Smooth muscle cell (in vitro differentiated cells): Measurements from ENCODE around the gene MUC5B. TPM values are rescaled to one million over a fixed set of nuclear protein-coding genes. Genes with fewer than 3 reads are reported as not detected.

Source experiments
- DNase-seq: peaks from one replicate; lab custom pipeline; 2025; ENCODE audit not compliant: unreplicated experiment; lab: John Stamatoyannopoulos, UW
- H2AFZ ChIP-seq: fragments of 200-600 bp; sonication (generic); 2 replicates; pipeline ENCODE4 v1.6.0; 2016; ENCODE audit warnings: antibody characterized with exemption, low read depth, mild to moderate bottlenecking
- H3F3A ChIP-seq: fragments of 200-600 bp; sonication (generic); 2 replicates; pipeline ENCODE4 v1.6.0; 2017; ENCODE audit warnings: antibody characterized with exemption, low read depth
- H3K27ac ChIP-seq: fragments of 200-600 bp; sonication (generic); 2 replicates; pipeline ENCODE4 v1.5.1; 2016; ENCODE audit warnings: low read depth, mild to moderate bottlenecking
- H3K27me3 ChIP-seq: fragments of 200-600 bp; sonication (generic); 2 replicates; pipeline ENCODE4 v1.6.1; 2016; ENCODE audit warnings: low read depth, mild to moderate bottlenecking
- H3K36me3 ChIP-seq: fragments of 200-600 bp; sonication (generic); 2 replicates; pipeline ENCODE4 v1.5.1; 2016; ENCODE audit warnings: low read depth
- H3K4me1 ChIP-seq: fragments of 200-600 bp; sonication (generic); 2 replicates; pipeline ENCODE4 v1.5.1; 2016; ENCODE audit warnings: low read depth
- H3K4me2 ChIP-seq: fragments of 200-600 bp; sonication (generic); 2 replicates; pipeline ENCODE4 v1.6.0; 2016; ENCODE audit warnings: mild to moderate bottlenecking
- H3K4me3 ChIP-seq: fragments of 200-600 bp; sonication (generic); 2 replicates; pipeline ENCODE4 v1.5.1; 2016; ENCODE audit warnings: mild to moderate bottlenecking
- H3K79me2 ChIP-seq: fragments of 200-600 bp; sonication (generic); 2 replicates; pipeline ENCODE4 v1.6.0; 2016; ENCODE audit warnings: low read depth, mild to moderate bottlenecking
- H3K9ac ChIP-seq: fragments of 200-600 bp; sonication (generic); 2 replicates; pipeline ENCODE4 v1.6.0; 2016; ENCODE audit warnings: low read depth
- H3K9me3 ChIP-seq: fragments of 200-600 bp; sonication (generic); replicated peaks from 2 replicates; pipeline ENCODE4 v1.5.1; 2016; ENCODE audit warnings: low read depth
- H4K20me1 ChIP-seq: fragments of 200-600 bp; sonication (generic); 2 replicates; pipeline ENCODE4 v1.6.0; 2016; ENCODE audit warnings: low read depth
- CTCF ChIP-seq: fragments of 200-600 bp; sonication (generic); IDR thresholded peaks from 2 replicates; pipeline ENCODE4 v1.5.1; 2017; ENCODE audit warnings: borderline replicate concordance, mild to moderate bottlenecking, antibody characterized with exemption; ENCODE audit not compliant: insufficient read depth, poor library complexity, severe bottlenecking
- WGBS: methylation state at CpG from one replicate; pipeline ENCODE4 v1.1.7; 2016; ENCODE audit warnings: low lambda C conversion rate; 5-methylcytosine and 5-hydroxymethylcytosine counted together
- polyA plus RNA-seq: library from polyadenylated mRNA; unstranded; fragments of >200 nt; fragmentation: Nextera tagmentation; extraction: Ambion mirVana; gene quantifications from 2 replicates; pipeline ENCODE4 v1.2.1, GENCODE V29; 2016
- total RNA-seq: library from RNA; depleted of rRNA; stranded (reverse); fragments of >200 nt; gene quantifications from 2 replicates; pipeline ENCODE4 v1.2.3, GENCODE V29; 2014

The MUC5B gene
- total and polyA plus RNA-seq, 2 experiments from 2014 or later: not detected

- Histone ChIP-seq H3K27me3 (no peaks in the 10 kb centered on the region), H3K4me2 (no peak overlapping the region), H3K4me1 (no peaks in the 10 kb centered on the region), H4K20me1 (peaks cover 72% of the 10 kb centered on the region), H3K9me3 (no peaks in the 10 kb centered on the region), H3K4me3 (no peak overlapping the region), H3K9ac (no peak overlapping the region), H3K27ac (no peak overlapping the region), H2AFZ (no peak overlapping the region), H3K36me3 (no peaks in the 10 kb centered on the region), H3F3A (no peaks in the 10 kb centered on the region), H3K79me2 (peaks cover 7% of the 10 kb centered on the region)
- 95% methylated on average over 8 of the region's 9 CpGs for WGBS
- TF ChIP-seq CTCF: no peak
- no peak for DNase-seq
These were observed 65.1 kb downstream of the MUC5B start for GRCh38 chr11:1287928-1288327.

GRCh38 chr11:1288426-1289151, 65.7 kb downstream of the MUC5B start:
- Histone ChIP-seq H3K9me3 (no peaks in the 10 kb centered on the region), H3F3A (no peaks in the 10 kb centered on the region), H2AFZ (no peak overlapping the region), H4K20me1 (peaks cover 72% of the 10 kb centered on the region), H3K79me2 (peaks cover 7% of the 10 kb centered on the region), H3K9ac (no peak overlapping the region), H3K36me3 (no peaks in the 10 kb centered on the region), H3K27me3 (no peaks in the 10 kb centered on the region), H3K4me1 (no peaks in the 10 kb centered on the region), H3K4me2 (no peak overlapping the region), H3K27ac (no peak overlapping the region), H3K4me3 (no peak overlapping the region)
- no peak for DNase-seq
- TF ChIP-seq CTCF: no peak
- 97% methylated on average over 30 of the region's 30 CpGs for WGBS

- Histone ChIP-seq H3K9ac (no peak overlapping the region), H2AFZ (no peak overlapping the region), H3K4me1 (no peaks in the 10 kb centered on the region), H3K4me3 (no peak overlapping the region), H4K20me1 (peaks cover 72% of the 10 kb centered on the region), H3K27me3 (no peaks in the 10 kb centered on the region), H3K27ac (no peak overlapping the region), H3F3A (no peaks in the 10 kb centered on the region), H3K9me3 (no peaks in the 10 kb centered on the region), H3K4me2 (no peak overlapping the region), H3K79me2 (peaks cover 7% of the 10 kb centered on the region), H3K36me3 (no peaks in the 10 kb centered on the region)
- 97% methylated on average over 33 of the region's 33 CpGs for WGBS
- DNase-seq: no peak
- no peak for TF ChIP-seq CTCF
These were observed 66.5 kb downstream of the MUC5B start for GRCh38 chr11:1289211-1289935.
